HG03103 (cell line): ENCODE results near the gene CYFIP1.

Source experiments
- ATAC-seq: cut with Tn5 transposase; IDR thresholded peaks from one replicate; pipeline ENCODE4 v1.9.1; 2021; ENCODE audit warnings: low read depth; ENCODE audit not compliant: unreplicated experiment

The CYFIP1 gene

DNA sequence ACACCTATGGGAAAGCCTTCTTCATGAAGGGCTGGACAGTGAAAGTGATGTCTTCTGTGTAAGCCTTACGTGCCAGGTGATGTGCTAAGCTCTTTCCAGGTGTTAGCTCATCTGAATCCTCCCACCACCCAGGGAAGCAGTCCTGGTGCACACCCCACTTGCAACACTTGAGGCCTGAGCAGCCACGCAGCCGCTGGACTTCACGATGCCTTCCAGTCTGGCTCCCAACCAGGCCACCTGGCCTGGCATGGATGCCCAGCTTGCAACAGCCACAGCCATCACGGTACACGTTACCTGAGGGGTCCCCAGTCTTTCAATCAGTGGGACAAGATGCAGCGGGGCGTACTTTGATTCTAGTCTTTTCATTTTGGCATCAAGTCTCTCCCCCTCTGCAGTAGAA lies 105.9 kb downstream of the CYFIP1 start:
- no peak for ATAC-seq

DNA sequence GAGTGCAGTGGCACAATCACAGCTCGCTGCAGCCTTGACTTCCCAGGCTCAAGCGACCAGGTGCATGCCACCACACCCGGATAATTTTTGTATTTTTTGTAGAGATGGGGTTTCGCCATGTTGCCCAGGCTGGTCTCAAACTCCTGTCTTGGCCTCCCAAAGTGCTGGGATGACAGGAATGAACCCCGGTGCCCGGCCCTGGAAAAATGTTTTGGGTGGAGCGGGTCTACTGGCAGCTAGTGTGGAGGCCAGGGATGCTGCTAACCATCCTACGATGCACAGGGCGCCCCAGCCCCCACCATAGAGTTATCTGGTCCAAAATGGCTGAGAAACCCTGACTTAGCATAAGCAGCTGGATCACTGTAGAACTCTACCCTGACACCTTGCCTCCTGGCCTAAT lies 106.3 kb downstream of the CYFIP1 start:
- no peak for ATAC-seq

DNA sequence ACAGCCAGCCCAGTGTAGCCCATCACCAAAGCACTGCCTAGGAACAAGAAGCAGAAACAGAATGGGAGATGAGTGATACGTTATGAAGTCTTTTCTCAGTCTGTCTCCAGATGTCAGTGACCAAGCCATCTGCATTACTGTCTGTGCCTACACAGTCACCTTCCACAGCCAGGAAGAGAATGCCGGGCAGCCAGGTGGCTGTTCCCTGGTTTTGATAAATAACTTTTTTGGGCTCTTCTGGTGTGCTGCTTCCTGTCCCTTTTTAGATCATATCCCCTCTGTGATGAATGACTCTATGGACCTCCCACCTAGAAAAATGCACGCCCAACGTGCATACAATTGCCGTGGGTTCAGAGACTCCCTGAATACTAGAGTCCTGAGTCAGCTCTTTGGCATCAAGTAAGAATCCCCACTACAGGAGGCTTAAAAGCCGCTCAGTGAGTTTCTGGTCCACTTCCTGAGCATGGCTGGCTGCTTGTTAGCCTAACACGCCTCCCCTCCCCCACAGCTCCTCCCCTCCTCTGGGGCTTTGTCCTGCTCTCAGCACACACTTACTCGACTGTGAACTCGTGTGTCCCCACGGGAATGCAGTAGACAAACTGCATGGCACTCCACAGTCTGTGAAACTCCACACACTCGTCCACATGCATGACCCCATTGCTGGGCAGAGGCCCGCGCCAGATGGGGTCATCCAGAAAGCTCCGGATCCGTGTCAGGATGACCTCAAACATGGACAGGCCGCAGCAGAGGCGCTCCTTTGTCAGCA lies 107.0 kb downstream of the CYFIP1 start:
- ATAC-seq = no peak

DNA sequence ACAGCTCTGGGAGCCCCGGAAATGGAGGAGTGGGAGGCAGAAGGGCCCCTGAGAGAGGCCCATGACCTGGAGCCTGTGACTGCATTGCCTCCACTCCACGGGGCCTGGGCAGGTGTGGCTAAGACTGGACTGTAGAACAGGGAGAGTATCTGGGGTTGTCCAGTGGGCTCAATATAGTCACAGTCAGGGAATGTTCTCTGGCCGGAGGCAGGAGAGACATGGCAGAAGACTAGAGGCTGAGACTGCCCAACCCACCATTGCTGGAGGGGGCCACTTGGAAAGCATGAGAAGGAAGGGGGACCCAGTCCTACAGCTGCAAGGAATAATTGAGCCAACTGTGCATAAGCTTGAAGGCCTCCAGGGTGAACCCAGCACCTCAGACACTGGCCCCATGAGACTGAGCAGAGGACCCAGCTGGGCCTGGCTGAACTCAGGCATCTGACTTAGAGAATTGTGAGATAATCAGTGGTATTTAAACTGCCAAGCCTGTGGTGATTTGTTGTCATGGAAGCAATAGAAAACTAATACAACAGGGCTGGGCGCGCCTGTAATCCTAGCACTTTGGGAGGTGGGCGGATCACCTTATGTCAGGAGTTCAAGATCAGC lies 108.6 kb downstream of the CYFIP1 start:
- ATAC-seq = no peak

DNA sequence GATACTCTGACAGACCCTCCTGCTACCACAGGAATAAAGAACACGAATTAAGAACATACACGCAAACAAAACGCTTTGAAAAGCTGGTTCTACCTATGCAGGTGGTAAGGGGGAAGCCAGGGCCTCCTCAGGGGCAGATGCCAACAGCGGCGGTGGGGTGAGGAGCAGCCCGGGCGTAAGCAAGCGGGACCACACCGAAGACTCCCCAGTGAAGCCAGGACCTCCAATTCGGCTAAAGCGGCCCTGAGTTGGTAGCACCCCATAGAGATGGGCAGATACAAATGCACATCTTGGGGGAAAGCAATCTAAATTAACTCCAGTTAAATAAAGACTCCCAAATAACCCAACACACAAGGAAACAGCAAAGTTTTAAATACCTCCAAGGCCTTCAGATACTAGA lies 109.3 kb downstream of the CYFIP1 start:
- ATAC-seq = no peak

DNA sequence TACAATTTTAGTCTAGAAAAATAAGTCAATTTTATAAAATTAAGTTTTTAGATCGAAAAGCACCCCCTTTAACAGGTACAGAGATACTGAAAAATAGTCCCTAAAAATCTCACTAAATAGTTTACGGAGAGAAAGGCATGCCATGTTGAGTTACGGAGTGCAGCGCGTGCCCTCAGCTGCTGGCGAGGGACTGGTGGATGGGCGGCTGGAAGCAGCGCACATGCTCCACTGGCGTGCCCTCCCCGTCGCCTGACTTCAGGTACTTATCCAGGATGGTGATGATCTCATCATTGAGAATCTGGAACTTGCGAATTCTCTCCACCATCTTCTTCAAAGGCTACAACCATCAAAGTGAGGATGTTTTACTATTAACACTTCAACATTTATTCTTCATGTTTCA lies 110.3 kb downstream of the CYFIP1 start:
- ATAC-seq = no peak

DNA sequence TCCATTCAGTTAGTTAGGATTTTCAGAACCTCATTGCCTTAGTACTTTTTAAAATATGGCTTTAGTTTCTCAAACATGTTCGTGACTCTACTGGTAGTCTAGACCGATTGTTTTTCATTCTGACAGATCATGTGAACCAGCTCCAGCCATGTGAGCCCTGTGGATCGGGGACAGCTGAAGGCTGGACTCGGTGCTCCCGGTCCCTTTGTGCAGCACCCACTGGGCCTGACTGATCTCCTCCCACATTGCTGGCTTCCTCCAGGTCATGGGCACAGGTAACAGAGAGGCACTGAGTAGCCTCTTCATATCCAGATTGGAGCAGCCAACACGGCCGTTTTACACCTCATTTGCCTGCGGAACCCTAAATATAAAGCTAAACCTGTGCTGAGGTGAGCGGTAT lies 111.2 kb downstream of the CYFIP1 start:
- ATAC-seq = no peak

DNA sequence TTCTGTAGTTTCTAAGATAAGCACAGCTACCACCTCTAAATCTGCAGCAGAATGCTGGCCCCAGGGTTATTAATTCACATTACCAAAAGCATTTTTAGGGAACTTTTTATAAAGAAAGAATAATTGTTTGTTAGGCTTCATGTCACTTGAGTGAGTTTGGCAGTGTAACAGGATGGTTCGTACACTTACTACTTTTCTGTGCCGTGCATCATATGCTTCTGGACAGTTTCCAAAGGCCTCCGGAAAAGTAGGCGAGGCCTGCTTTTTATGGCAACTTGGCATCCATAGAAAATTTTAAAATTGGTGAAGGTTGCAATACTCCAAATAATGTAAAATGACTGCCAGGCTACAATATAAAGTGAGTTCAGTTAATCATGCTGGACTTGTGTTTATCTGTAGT lies 111.7 kb downstream of the CYFIP1 start:
- ATAC-seq = no peak

DNA sequence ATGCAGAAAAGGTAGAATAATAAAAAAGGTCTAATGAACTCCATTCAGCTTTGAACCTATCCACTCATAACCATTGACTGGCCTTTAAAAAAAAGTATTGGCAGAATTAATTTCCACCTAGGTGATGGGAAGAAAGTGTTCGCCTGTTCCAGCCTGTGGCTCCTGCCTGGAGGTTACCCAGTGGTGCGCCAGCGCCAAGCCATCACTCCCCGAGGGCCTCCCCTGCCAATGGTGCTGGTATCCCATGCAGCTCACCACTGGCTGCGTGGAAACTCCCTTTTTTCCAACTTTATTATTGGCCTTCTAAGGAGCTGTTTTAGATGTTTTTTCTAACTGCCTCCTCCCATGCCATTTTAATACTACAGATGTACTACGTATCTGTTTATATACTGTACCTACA lies 112.3 kb downstream of the CYFIP1 start:
- no peak for ATAC-seq

DNA sequence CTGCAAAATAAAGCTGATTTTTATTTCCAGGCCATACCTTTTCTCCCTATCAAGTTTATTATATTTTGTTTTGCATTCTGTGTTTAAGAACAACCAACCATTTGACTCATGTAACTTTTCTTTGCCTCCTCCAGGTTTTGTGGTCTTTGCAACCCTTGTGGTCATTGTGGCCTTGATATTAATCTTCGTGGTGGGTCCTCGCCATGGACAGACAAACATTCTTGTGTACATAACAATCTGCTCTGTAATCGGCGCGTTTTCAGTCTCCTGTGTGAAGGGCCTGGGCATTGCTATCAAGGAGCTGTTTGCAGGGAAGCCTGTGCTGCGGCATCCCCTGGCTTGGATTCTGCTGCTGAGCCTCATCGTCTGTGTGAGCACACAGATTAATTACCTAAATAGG lies 114.1 kb downstream of the CYFIP1 start:
- ATAC-seq = no peak

DNA sequence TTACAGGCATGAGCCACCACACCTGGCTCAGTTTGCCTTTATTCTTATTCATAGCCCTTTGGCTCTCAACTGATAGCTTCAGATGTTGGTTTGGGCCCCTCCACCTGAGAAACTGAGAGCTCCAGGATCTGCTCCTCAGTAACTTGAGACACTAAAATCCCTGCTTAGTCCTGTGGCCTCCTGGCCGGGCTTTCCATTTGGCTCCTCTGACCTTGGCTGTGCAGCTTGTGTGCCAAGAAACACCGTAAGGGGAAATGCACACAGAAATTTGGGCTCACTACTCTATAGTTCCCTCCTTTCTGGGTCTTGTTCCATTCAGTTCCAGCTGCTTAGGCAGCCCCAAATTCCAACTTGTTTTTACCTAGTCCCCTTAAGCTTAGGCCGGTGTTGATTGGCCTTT lies 116.8 kb downstream of the CYFIP1 start:
- ATAC-seq = no peak

DNA sequence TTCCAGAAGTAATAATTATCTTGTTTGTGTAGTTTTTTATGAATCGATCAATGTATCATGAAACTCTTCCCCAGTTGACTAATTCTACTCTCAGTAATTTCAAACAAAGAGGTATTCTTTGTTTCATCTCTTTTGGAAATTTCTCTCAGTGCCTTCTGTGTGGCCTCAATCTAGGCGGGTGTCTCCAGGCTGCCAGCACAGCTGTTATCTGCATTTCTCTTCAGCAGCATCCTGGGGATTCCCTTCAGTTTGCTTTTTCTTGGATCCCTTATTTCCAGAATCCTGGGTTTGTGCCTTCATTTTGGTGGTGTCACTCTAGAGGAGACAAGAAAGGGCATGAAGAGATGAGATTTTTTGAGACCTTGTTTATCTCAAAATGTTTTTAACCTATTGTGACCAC lies 119.0 kb downstream of the CYFIP1 start:
- ATAC-seq = no peak

DNA sequence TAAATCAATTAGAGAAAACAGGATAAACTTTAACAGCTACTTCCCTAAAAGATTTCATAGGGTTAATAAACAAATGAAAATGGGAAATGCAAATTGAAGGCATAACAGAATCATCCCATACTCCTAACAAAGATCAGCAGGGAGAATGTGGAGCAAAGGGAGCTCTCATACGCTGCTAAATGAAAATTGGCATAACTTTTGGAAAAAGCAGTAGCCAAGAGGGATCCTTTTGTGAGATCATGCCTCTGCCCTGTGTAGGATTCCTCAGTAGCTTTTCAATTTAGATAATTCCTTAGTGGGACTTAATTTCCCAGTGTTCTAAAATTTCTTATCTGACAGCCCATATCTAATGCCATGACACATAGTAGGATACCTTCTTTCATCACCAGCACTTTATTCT lies 123.5 kb downstream of the CYFIP1 start:
- no peak for ATAC-seq

DNA sequence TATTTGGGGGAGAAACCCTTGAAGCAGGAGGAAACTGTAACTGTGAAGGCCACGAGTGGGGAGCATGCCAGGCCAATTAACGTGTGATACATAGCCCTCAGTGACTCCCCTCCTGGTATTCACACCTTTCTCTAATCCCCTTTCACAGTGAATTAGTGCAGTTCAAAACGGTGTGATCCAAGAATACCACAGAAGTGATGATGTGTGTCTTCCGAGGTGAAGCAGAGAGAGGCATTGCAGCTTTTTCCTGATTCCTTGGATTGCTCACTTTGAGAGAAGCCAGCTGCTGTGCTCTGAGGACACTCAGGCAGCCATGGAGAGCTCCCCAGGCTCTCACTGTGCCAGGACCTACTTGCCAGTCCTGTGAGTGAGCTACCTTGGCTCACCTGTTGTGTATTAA lies 124.4 kb downstream of the CYFIP1 start:
- ATAC-seq = no peak

DNA sequence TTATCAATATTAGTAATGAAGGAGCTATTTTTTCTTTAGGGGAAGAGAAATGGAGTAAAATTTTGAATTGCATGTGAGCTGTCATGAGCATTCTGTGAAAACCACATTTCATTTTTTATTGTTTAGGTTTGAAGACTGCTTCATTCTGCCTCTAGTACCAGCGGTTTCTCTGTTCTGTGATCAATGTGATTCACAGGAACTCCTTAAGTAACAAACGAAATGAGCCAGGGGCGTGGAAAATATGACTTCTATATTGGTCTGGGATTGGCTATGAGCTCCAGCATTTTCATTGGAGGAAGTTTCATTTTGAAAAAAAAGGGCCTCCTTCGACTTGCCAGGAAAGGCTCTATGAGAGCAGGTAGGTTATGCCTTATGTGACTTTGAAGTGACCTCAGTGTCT lies 128.7 kb downstream of the CYFIP1 start:
- no peak for ATAC-seq

DNA sequence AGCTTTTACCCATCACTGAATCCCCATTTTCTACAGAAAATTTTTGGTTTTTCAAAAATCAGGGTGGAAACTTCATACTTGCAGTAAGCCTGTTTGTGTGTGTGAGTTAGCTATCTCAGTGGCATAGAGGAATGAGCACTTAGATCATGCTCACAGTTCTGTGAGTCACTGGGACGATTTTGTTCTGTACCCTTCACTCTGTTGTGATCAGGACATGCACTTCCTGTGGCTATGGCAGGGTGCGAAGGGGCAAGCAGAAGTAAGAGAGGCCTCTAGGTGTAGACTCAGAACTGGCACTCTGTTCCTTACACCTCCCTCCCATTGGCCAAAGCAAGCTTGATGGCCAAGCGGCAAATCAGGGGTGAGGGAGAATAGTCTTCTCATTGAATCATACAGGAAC lies 130.1 kb downstream of the CYFIP1 start:
- no peak for ATAC-seq

DNA sequence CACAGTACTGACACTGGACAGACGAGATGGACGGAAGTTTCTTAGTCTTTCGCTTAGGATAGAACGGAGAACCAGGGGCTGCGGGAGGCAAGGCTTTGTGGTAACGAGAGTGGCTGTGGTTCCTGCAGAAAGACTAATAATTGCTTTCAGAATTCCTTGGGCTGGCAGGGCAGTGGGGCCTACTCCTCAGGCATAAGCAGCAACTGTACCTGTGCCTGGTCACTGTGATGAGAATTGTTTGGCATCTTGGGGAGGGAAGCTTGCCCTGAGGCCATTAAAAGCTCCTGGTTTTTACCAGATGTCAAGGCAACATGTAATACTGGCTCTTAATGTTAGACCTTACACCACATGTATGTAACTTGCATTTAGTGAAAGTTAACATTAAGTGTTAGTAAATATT lies 134.1 kb downstream of the CYFIP1 start:
- ATAC-seq = no peak

DNA sequence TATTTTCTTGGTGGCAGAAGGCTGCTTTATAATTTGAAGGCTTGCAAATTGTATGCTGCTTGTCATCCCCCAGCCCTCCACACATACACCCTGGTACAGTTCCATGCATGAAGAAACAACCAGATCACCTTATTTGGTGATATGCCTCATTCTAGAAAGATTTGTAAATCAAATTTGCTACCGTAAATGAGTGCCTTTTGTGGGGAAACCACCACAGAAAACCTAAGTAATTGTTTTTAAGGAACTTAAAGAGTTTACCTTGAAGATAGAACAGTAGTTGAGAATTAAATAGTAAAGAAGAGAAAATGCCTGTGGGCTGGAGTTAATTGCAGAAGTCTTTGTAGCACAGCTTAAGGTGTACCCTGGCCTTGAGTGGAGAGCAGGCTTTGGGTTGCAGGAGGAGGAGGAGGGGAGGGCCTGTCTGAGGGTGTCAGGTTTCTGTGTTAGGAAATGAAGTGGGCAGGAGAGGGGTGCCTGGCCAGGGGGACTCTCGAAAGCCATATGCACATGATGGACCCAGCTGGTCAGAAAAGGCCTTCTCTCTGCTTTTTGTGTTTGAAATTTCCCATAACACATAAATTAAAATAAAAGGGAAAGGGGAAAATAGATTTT lies 134.8 kb downstream of the CYFIP1 start:
- no peak for ATAC-seq

DNA sequence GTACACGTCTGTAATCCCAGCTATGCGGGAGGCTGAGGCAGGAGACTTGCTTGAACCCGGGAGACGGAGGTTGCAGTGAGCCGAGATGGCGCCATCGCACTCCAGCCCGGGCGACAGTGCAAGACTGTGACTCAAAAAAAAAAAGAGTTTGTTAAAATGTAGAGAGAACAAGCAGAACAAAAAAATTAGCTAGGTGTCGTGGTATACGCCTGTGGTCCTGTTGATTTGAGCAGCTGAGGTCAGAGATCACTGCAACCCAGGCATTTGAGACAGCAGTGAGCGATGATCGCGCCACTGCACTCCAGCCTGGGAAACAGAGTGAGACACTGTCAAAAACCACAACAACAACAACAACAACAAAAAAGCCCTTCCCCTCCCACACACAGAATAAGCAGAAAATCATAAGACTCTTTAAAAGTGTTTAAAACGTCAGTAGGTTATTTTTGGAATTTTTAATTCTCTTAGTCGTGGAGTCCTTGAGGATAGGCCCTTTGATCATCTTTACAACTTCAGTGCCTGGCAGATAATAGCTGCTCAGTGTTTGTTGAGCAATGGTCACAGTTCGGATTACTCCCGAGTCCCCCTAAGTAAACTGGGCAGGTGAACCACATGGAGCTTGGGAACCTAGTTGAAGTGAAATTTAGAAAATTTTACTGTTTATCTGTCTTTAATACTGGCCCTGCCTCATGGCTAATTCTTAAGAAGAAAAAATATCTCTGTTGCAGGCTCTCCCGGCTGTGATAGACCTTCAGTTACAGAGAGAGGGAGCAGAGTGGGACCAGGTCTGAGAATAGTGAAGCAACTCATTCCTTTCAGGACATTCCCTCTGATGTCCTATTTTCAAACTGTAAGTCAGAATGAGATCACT lies 135.5 kb downstream of the CYFIP1 start:
- ATAC-seq = no peak

DNA sequence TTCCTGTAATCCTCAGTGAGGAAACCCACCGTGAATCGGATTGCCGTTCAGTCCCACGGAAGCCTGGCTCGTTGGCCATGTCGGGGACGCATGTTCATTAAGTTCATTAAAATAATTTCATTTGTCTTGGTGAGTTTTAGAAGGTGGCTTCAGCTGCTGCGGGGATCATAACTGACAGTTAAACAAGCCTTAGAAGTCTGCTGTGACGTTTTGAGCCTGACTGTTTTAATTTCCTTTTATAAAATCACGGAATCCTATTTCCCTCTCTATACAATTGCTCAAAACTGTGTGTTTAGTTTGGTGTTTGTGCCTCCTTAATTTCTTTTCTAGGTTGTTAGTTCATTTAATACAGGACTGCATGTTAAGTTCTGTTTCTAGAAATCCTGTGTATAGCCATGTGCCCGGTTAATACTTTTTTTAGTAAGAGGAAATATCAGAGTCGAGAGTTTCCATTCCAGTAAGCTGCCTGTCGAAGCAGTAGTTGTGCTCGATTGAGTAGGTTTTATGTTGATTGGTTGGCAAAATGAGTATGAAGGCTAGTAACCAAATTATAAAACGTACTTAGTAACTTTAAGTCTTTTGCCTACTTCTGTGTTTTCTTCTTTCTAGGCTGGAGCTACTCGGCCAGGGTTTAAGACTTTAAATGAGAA lies 141.0 kb downstream of the CYFIP1 start:
- ATAC-seq = no peak
